H1 (cell line): ENCODE results near the gene SLC8A3. TPM values are rescaled to one million over a fixed set of nuclear protein-coding genes. Genes with fewer than 3 reads are reported as not detected.

Experiments used
- CTCF ChIA-PET: fragments of 300-600 bp; sonication (Branson Sonifier 250); formaldehyde crosslinking; loops from one replicate; lab custom pipeline; 2021; ENCODE audit not compliant: partially characterized antibody; lab: Charles Lee
- POLR2A ChIA-PET: fragments of 300-600 bp; sonication (Branson Sonifier 250); formaldehyde crosslinking; loops from one replicate; lab custom pipeline; 2021; ENCODE audit warnings: inconsistent platforms; ENCODE audit not compliant: partially characterized antibody; lab: Charles Lee
- DNase-seq, 2 experiments: peaks; one replicate each; pipeline versions ENCODE4 v3.0.0 to v3.0.0-alpha.2; 2010 to 2022; ENCODE audit warnings: low spot score in 2 of 2, low read depth in 1 of 2, mixed read lengths in 1 of 2
- FAIRE-seq: peaks from 2 replicates; lab custom pipeline; 2011; peaks lifted over from hg19 to GRCh38; lab: Jason Lieb, UNC
- H2AFZ ChIP-seq: 2 replicates; pipeline ENCODE4 v1.8.1; 2012; ENCODE audit warnings: low read length, inconsistent platforms
- H2AK5ac ChIP-seq: 2 replicates; pipeline ENCODE4 v1.6.1; 2013; ENCODE audit warnings: low read depth, low read length
- H2BK120ac ChIP-seq: replicated peaks from 2 replicates; pipeline ENCODE3; 2013; ENCODE audit warnings: low read depth, low read length, inconsistent platforms
- H2BK12ac ChIP-seq: 2 replicates; pipeline ENCODE4 v1.6.1; 2013; ENCODE audit warnings: low read depth, low read length
- H2BK15ac ChIP-seq: 2 replicates; pipeline ENCODE4 v1.6.1; 2013; ENCODE audit warnings: low read length
- H2BK20ac ChIP-seq: 2 replicates; pipeline ENCODE4 v1.6.1; 2013; ENCODE audit warnings: low read length
- H2BK5ac ChIP-seq: 2 replicates; pipeline ENCODE4 v1.6.1; 2013; ENCODE audit warnings: low read depth, low read length
- H3K14ac ChIP-seq: 2 replicates; pipeline ENCODE4 v1.6.1; 2013; ENCODE audit warnings: inconsistent platforms; ENCODE audit not compliant: insufficient read length
- H3K18ac ChIP-seq: 2 replicates; pipeline ENCODE4 v1.6.1; 2013; ENCODE audit warnings: low read length; ENCODE audit errors: extremely low read depth
- H3K23ac ChIP-seq: 2 replicates; pipeline ENCODE4 v1.6.1; 2013; ENCODE audit warnings: inconsistent platforms; ENCODE audit not compliant: insufficient read length
- H3K23me2 ChIP-seq: 2 replicates; pipeline ENCODE4 v1.6.1; 2013; ENCODE audit warnings: low read depth, low read length
- H3K27ac ChIP-seq: 2 replicates; pipeline ENCODE4 v1.6.1; 2011; ENCODE audit warnings: low read depth, low read length, inconsistent platforms
- H3K27me3 ChIP-seq, 4 experiments: replicated peaks in 1 of 4; 1 replicate in 1 of 4; 2 replicates in 3 of 4; pipeline versions ENCODE4 v1.6.1 to v1.8.1; 2011 to 2013; ENCODE audit warnings: low read length in 3 of 4, mild to moderate bottlenecking in 3 of 4, inconsistent platforms in 2 of 4, mixed read lengths in 2 of 4, moderate library complexity in 1 of 4; ENCODE audit not compliant: control insufficient read depth in 3 of 4, insufficient read depth in 3 of 4; ENCODE audit errors: extremely low read depth in 1 of 4
- H3K36me3 ChIP-seq, 4 experiments: 2 replicates each; pipeline versions ENCODE4 v1.6.1 to v1.8.1; 2011 to 2013; ENCODE audit warnings: mild to moderate bottlenecking in 4 of 4, low read length in 3 of 4, moderate library complexity in 2 of 4, control low read depth in 1 of 4, inconsistent platforms in 1 of 4; ENCODE audit not compliant: insufficient read depth in 4 of 4, control insufficient read depth in 2 of 4
- H3K4ac ChIP-seq: replicated peaks from 2 replicates; pipeline ENCODE3; 2013; ENCODE audit warnings: low read length, low read depth, mixed read lengths, inconsistent platforms; ENCODE audit not compliant: insufficient read length
- H3K4me1 ChIP-seq, 4 experiments: replicated peaks in 1 of 4; 1 replicate in 1 of 4; 2 replicates in 3 of 4; pipeline versions ENCODE4 v1.6.1 to v1.8.1; 2011 to 2013; ENCODE audit warnings: low read length in 3 of 4, inconsistent platforms in 2 of 4, mixed read lengths in 1 of 4; ENCODE audit not compliant: insufficient read depth in 4 of 4, control insufficient read depth in 3 of 4
- H3K4me2 ChIP-seq, 2 experiments: 2 replicates each; pipeline versions ENCODE4 v1.6.1 to v1.8.1; 2011 to 2013; ENCODE audit warnings: low read depth in 2 of 2, low read length in 2 of 2, control low read depth in 1 of 2, inconsistent platforms in 1 of 2, mild to moderate bottlenecking in 1 of 2; ENCODE audit not compliant: insufficient read depth in 1 of 2
- H3K4me3 ChIP-seq, 4 experiments: fragments of 200-600, 300-600 bp in 1 of 4; sonication (generic), shearing (Covaris generic), sonication (Bioruptor Twin) in 1 of 4; 2 replicates each; pipeline versions ENCODE4 v1.5.1 to v1.8.1; 2011 to 2016; ENCODE audit warnings: low read length in 4 of 4, low read depth in 3 of 4, control low read depth in 2 of 4, inconsistent platforms in 2 of 4, mild to moderate bottlenecking in 2 of 4, mixed read lengths in 1 of 4, moderate library complexity in 1 of 4; ENCODE audit not compliant: insufficient read depth in 2 of 4; ENCODE audit errors: extremely low read depth in 1 of 4
- H3K56ac ChIP-seq: replicated peaks from 2 replicates; pipeline ENCODE3; 2013; ENCODE audit warnings: low read depth, mild to moderate bottlenecking, mixed read lengths, low read length, inconsistent platforms; ENCODE audit not compliant: insufficient read length
- H3K79me1 ChIP-seq: 2 replicates; pipeline ENCODE4 v1.6.1; 2013; ENCODE audit warnings: low read depth, low read length, control low read depth
- H3K79me2 ChIP-seq, 2 experiments: 2 replicates each; pipeline versions ENCODE4 v1.6.1 to v1.8.1; 2012 to 2013; ENCODE audit warnings: low read length in 2 of 2, mild to moderate bottlenecking in 2 of 2, inconsistent platforms in 1 of 2; ENCODE audit not compliant: insufficient read depth in 2 of 2, control insufficient read depth in 1 of 2
- H3K9ac ChIP-seq, 4 experiments: replicated peaks in 1 of 4; 1 replicate in 1 of 4; 2 replicates in 3 of 4; pipeline versions ENCODE4 v1.6.1 to v1.8.1; 2011 to 2013; ENCODE audit warnings: low read depth in 3 of 4, low read length in 3 of 4, control low read depth in 2 of 4, mild to moderate bottlenecking in 2 of 4, moderate library complexity in 2 of 4, inconsistent platforms in 1 of 4; ENCODE audit errors: extremely low read depth in 1 of 4
- H3K9me3 ChIP-seq, 2 experiments: 2 replicates each; pipeline versions ENCODE4 v1.6.1 to v1.8.1; 2012 to 2013; ENCODE audit warnings: mild to moderate bottlenecking in 2 of 2, moderate library complexity in 2 of 2, control low read depth in 1 of 2, inconsistent platforms in 1 of 2, low read depth in 1 of 2, low read length in 1 of 2, mixed read lengths in 1 of 2; ENCODE audit not compliant: insufficient read depth in 2 of 2
- H4K20me1 ChIP-seq, 2 experiments: replicated peaks in 1 of 2; 2 replicates each; pipeline versions ENCODE3 to v1.8.1; 2011 to 2013; ENCODE audit warnings: inconsistent platforms in 2 of 2, low read length in 2 of 2, mild to moderate bottlenecking in 1 of 2; ENCODE audit not compliant: insufficient read depth in 2 of 2, control insufficient read depth in 1 of 2
- H4K5ac ChIP-seq: 2 replicates; pipeline ENCODE4 v1.6.1; 2013; ENCODE audit warnings: low read length, low read depth, mixed read lengths, inconsistent platforms; ENCODE audit not compliant: insufficient read length
- H4K8ac ChIP-seq: 2 replicates; pipeline ENCODE4 v1.8.0; 2013; ENCODE audit warnings: mild to moderate bottlenecking, moderate library complexity, low read length, inconsistent platforms; ENCODE audit not compliant: insufficient read depth; ENCODE audit errors: extremely low read depth
- H4K91ac ChIP-seq: replicated peaks from 2 replicates; pipeline ENCODE3; 2013; ENCODE audit warnings: low read length, mixed read lengths, inconsistent platforms; ENCODE audit not compliant: insufficient read length
- MAFK ChIP-seq: IDR thresholded peaks from 2 replicates; pipeline ENCODE4 v1.6.1; 2012; ENCODE audit warnings: low read depth, mild to moderate bottlenecking, improper control_type of control experiment, low read length
- SP1 ChIP-seq: IDR thresholded peaks from 2 replicates; pipeline ENCODE4 v1.6.1; 2011; ENCODE audit warnings: low read depth, low read length
- WGBS, 2 experiments: shearing (Covaris generic) in 1 of 2; methylation state at CpG; one replicate each; pipeline versions ENCODE4 v1.1.6 to v1.1.7; 2013 to 2015; ENCODE audit warnings: low lambda C conversion rate in 2 of 2, mixed read lengths in 2 of 2, inconsistent platforms in 1 of 2, low coverage in 1 of 2, missing lambda C conversion rate in 1 of 2; ENCODE audit not compliant: insufficient replicate concordance in 2 of 2, insufficient coverage in 1 of 2, insufficient read length in 1 of 2; ENCODE audit errors: extremely low coverage in 1 of 2, missing lambda C conversion rate in 1 of 2; 5-methylcytosine and 5-hydroxymethylcytosine counted together
- polyA plus RNA-seq, 7 experiments: library from polyadenylated mRNA; depleted of rRNA in 3 of 7; stranded (reverse) in 5 of 7; unstranded in 2 of 7; fragments of >200 nt in 5 of 7; fragments of 200-250 nt in 2 of 7; gene quantifications; 1 replicate in 5 of 7; 2 replicates in 1 of 7; 4 replicates in 1 of 7; pipeline versions ENCODE4 v1.2.1 to v1.2.3, GENCODE V29; 2011 to 2013; ENCODE audit warnings: missing spikeins in 2 of 7, mixed read lengths in 2 of 7
- total RNA-seq: library from RNA; stranded (reverse); fragmentation: NEBNext Ultra II Directional; extraction: Animal tissue kit (Norgen Biotek cat#: 25700); gene quantifications from 2 replicates; pipeline ENCODE4 v1.2.1, GENCODE V29; 2021

SLC8A3 gene
- total and polyA plus RNA-seq, 2 of the 8 experiments (the other 6 are each of a cell fraction or from before 2014, with no cell fraction given): 0.38 to 1.1 TPM

DNA sequence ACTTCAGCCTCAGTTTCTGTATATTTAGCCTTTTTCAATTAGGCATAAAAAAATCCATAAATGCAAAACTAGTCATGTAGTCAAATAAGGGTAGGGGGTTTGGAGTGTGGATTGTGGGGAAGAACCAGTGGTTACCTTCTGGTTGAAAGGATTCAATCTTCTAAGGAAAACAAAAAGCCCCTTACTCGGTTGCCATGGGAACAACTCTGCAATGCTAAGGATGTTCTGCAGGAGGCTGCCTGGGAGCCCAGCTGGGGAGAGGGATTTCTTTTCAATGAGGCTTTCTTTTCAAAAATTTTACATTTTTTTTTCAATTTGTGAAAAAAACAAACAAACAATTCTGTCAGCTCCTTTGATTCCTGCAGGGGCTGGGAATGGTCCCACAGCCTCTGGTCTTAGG lies 67.2 kb downstream of the SLC8A3 start:
- Histone ChIP-seq H3K9me3 (no peaks in the 10 kb centered on the region), H3K79me1 (no peaks in the 10 kb centered on the region), H3K4ac (no peak overlapping the region), H3K18ac (no peak overlapping the region; the same call in 1 of the 2 replicates), H3K27ac (no peak overlapping the region), H4K20me1 (no peaks in the 10 kb centered on the region), H2BK20ac (no peak overlapping the region), H3K56ac (no peak overlapping the region), H3K79me2 (no peaks in the 10 kb centered on the region), H3K4me2 (peak overlapping the region; percentile 20 to 32; a peak in 2 of 4 replicates), H2BK5ac (no peak overlapping the region), H2AFZ (no peak overlapping the region), H3K9ac (no peak overlapping the region), H3K27me3 (peaks cover 0 to 2% (median 0%) of the 10 kb centered on the region in 4 experiments; a peak in 3 of 7 replicates), H4K91ac (no peak overlapping the region), H2BK120ac (no peak overlapping the region), H3K36me3 (no peaks in the 10 kb centered on the region), H2AK5ac (no peak overlapping the region), H3K4me3 (no peak overlapping the region), H3K4me1 (peaks cover 9 to 16% (median 12%) of the 10 kb centered on the region in 4 experiments; a peak in 6 of 7 replicates), H4K5ac (no peak overlapping the region), H3K23ac (no peak overlapping the region), H4K8ac (no peak overlapping the region), H3K23me2 (no peaks in the 10 kb centered on the region), H2BK15ac (no peak overlapping the region), H3K14ac (no peak overlapping the region), H2BK12ac (no peak overlapping the region)
- peak in 1 of 2 experiments; percentile 54 for DNase-seq
- POLR2A ChIA-PET: no interaction called here
- CTCF ChIA-PET: interaction anchor here (0.7 to 1.7 kb wide), 3 partner anchors 34 to 136 kb away, joined by 3 read pairs; no protein-coding TSS in a partner anchor
- WGBS, 2 experiments: 17% methylated on average over 1 of the region's 1 CpG; no CpG with 5 or more reads in 1 of the 2 experiments
- TF ChIP-seq SP1 (0 out of 2 replicates have a peak, but pooled peaks have one; percentile 17), MAFK (no peak)
- peak; percentile 75 for FAIRE-seq
